Right lobe of liver (tissue), 4 donors: ENCODE measurements around the gene SLC37A1.

Experiments
- POLR2A ChIP-seq: fragments of 450-650 bp; IDR thresholded peaks from one replicate; pipeline ENCODE4 v1.6.1; 2017; ENCODE audit warnings: antibody characterized with exemption, mild to moderate bottlenecking
- TF ChIP-seq, protein P1 (sequence below), 4 donors: fragments of 200-600 bp in 3 of 4; fragments of 450-650 bp in 1 of 4; IDR thresholded peaks; one replicate each; pipeline versions ENCODE4 v1.5.1 to v1.8.0; 2016 to 2022; ENCODE audit warnings: antibody characterized with exemption in 4 of 4, mild to moderate bottlenecking in 2 of 4
- donor health status: DM: no; HTN: no; CAD: no.
- donor health status: DM: no; HTN: no; CAD: no.
- donor health status: DM: no; HTN: yes; CAD: no.

DNA sequence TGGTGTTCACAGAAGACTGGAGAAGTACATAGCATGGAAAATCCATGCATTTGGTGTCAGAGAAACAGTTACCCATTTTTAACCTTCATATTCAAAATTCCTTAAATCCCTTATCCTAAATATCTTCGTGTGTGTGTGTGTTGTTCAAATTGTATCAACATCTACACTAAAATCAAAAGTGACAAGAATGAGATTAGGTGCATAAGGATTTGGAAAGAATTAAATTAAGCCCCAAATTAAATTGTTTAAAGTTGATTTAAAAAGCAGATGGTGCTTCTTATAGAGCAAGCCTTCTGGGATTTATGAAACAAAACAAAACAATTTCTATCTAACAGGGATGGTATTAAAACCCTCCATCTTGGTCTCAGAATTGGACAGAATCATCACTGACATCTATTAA lies 22.3 kb upstream of the SLC37A1 start:
- TF ChIP-seq, protein P1, sequence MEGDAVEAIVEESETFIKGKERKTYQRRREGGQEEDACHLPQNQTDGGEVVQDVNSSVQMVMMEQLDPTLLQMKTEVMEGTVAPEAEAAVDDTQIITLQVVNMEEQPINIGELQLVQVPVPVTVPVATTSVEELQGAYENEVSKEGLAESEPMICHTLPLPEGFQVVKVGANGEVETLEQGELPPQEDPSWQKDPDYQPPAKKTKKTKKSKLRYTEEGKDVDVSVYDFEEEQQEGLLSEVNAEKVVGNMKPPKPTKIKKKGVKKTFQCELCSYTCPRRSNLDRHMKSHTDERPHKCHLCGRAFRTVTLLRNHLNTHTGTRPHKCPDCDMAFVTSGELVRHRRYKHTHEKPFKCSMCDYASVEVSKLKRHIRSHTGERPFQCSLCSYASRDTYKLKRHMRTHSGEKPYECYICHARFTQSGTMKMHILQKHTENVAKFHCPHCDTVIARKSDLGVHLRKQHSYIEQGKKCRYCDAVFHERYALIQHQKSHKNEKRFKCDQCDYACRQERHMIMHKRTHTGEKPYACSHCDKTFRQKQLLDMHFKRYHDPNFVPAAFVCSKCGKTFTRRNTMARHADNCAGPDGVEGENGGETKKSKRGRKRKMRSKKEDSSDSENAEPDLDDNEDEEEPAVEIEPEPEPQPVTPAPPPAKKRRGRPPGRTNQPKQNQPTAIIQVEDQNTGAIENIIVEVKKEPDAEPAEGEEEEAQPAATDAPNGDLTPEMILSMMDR (IDR thresholded peaks at IDR 0.05) = no peak
- TF ChIP-seq POLR2A = no peak
